IMR-90 (cell line): ENCODE measurements around the gene RAD51B. TPM values are rescaled to one million over a fixed set of nuclear protein-coding genes. Genes with fewer than 3 reads are reported as not detected.

ENCODE experiments used
- ATAC-seq: fragments of 200-7000 bp; cut with Tn5 transposase; 2 replicates; pipeline ENCODE4 v1.9.1; 2020; ENCODE audit warnings: low read depth, mild to moderate bottlenecking, moderate library complexity
- BruUV-seq: library from RNA; stranded (reverse); fragments of 400-500 nt; replicated peaks from 2 replicates; lab custom pipeline; 2021; lab: Mats Ljungman, UMichigan
- CTCF ChIA-PET: fragments of 300-600 bp; formaldehyde crosslinking; extraction: SDS; loops from one replicate; lab custom pipeline; 2021; ENCODE audit warnings: antibody characterized with exemption; lab: Yijun Ruan, JAX
- POLR2A ChIA-PET: fragments of 300-600 bp; sonication (Branson Sonifier 250); formaldehyde crosslinking; loops from one replicate; lab custom pipeline; 2022; ENCODE audit warnings: antibody characterized with exemption; ENCODE audit not compliant: unreplicated experiment; lab: Charles Lee
- DNase-seq: peaks from one replicate; pipeline ENCODE4 v3.0.0; 2013
- H2AFZ ChIP-seq: replicated peaks from 2 replicates; pipeline ENCODE3; 2013; ENCODE audit warnings: low read length, mild to moderate bottlenecking; ENCODE audit not compliant: poor library complexity
- H2AK5ac ChIP-seq: 2 replicates; pipeline ENCODE4 v1.6.1; 2013; ENCODE audit warnings: low read depth, low read length, inconsistent platforms
- H2AK9ac ChIP-seq: replicated peaks from 2 replicates; pipeline ENCODE3; 2013; ENCODE audit warnings: mild to moderate bottlenecking, low read depth, low read length, moderate library complexity; ENCODE audit not compliant: poor library complexity
- H2BK120ac ChIP-seq: 2 replicates; pipeline ENCODE4 v1.6.1; 2013; ENCODE audit warnings: low read depth, low read length, inconsistent platforms
- H2BK15ac ChIP-seq: 3 replicates; pipeline ENCODE4 v1.6.1; 2013; ENCODE audit warnings: low read depth, low read length, inconsistent platforms
- H2BK20ac ChIP-seq: 2 replicates; pipeline ENCODE4 v1.6.1; 2013; ENCODE audit warnings: low read depth, mild to moderate bottlenecking, inconsistent platforms, low read length, moderate library complexity
- H2BK5ac ChIP-seq: 2 replicates; pipeline ENCODE4 v1.6.1; 2013; ENCODE audit warnings: mild to moderate bottlenecking, low read depth, low read length, inconsistent platforms; ENCODE audit not compliant: poor library complexity, severe bottlenecking
- H3K14ac ChIP-seq: replicated peaks from 2 replicates; pipeline ENCODE4 v1.6.1; 2013; ENCODE audit warnings: low read depth, low read length, inconsistent platforms
- H3K18ac ChIP-seq: 2 replicates; pipeline ENCODE4 v1.6.1; 2013; ENCODE audit warnings: low read depth, low read length, control low read depth
- H3K23ac ChIP-seq: 2 replicates; pipeline ENCODE4 v1.6.1; 2013; ENCODE audit warnings: low read depth, low read length, inconsistent platforms
- H3K27ac ChIP-seq: 2 replicates; pipeline ENCODE4 v1.5.1; 2013; ENCODE audit warnings: mild to moderate bottlenecking, control low read depth, low read length; ENCODE audit not compliant: insufficient read depth
- H3K27me3 ChIP-seq: 2 replicates; pipeline ENCODE4 v1.6.1; 2013; ENCODE audit warnings: low read length; ENCODE audit not compliant: control insufficient read depth, insufficient read depth
- H3K36me3 ChIP-seq: 2 replicates; pipeline ENCODE4 v1.6.1; 2013; ENCODE audit warnings: low read length, mixed read lengths; ENCODE audit not compliant: control insufficient read depth, insufficient read depth
- H3K4ac ChIP-seq: 2 replicates; pipeline ENCODE4 v1.6.1; 2013; ENCODE audit warnings: low read depth, low read length, inconsistent platforms
- H3K4me1 ChIP-seq: 2 replicates; pipeline ENCODE4 v1.6.1; 2013; ENCODE audit warnings: low read length, mixed read lengths; ENCODE audit not compliant: control insufficient read depth, insufficient read depth
- H3K4me2 ChIP-seq: 2 replicates; pipeline ENCODE4 v1.6.1; 2013; ENCODE audit warnings: low read depth, mild to moderate bottlenecking, control low read depth, low read length, moderate library complexity
- H3K4me3 ChIP-seq: 2 replicates; pipeline ENCODE4 v1.5.1; 2013; ENCODE audit warnings: low read depth, mild to moderate bottlenecking, control low read depth, low read length, moderate library complexity; ENCODE audit not compliant: insufficient read depth
- H3K56ac ChIP-seq: 2 replicates; pipeline ENCODE4 v1.6.1; 2013; ENCODE audit warnings: low read length, inconsistent platforms; ENCODE audit not compliant: insufficient read depth; ENCODE audit errors: extremely low read depth
- H3K79me1 ChIP-seq, 2 experiments: 2 replicates each; pipeline ENCODE4 v1.6.1; 2013; ENCODE audit warnings: low read length in 2 of 2, inconsistent platforms in 1 of 2, low read depth in 1 of 2
- H3K9ac ChIP-seq: 2 replicates; pipeline ENCODE4 v1.6.1; 2013; ENCODE audit warnings: low read depth, low read length, control low read depth
- H3K9me1 ChIP-seq: 2 replicates; pipeline ENCODE4 v1.6.1; 2013; ENCODE audit warnings: low read length, inconsistent platforms; ENCODE audit not compliant: insufficient read depth
- H3K9me3 ChIP-seq: 2 replicates; pipeline ENCODE4 v1.6.1; 2013; ENCODE audit warnings: low read length; ENCODE audit not compliant: control insufficient read depth, insufficient read depth
- H4K20me1 ChIP-seq: 2 replicates; pipeline ENCODE4 v1.6.1; 2013; ENCODE audit warnings: low read length, inconsistent platforms; ENCODE audit not compliant: insufficient read depth
- H4K5ac ChIP-seq: 2 replicates; pipeline ENCODE4 v1.6.1; 2013; ENCODE audit warnings: mild to moderate bottlenecking, low read depth, low read length, control low read depth
- H4K8ac ChIP-seq, 2 experiments: 2 replicates each; pipeline ENCODE4 v1.6.1; 2013; ENCODE audit warnings: low read depth in 2 of 2, low read length in 2 of 2, control low read depth in 1 of 2, inconsistent platforms in 1 of 2
- H4K91ac ChIP-seq: 2 replicates; pipeline ENCODE4 v1.6.1; 2013; ENCODE audit warnings: low read depth, low read length, inconsistent platforms; ENCODE audit not compliant: insufficient read depth
- FOS ChIP-seq: fragments of 150-350 bp; IDR thresholded peaks from 2 replicates; pipeline ENCODE4 v1.6.1; 2016; ENCODE audit warnings: low read depth, low read length
- MXI1 ChIP-seq: IDR thresholded peaks from 2 replicates; pipeline ENCODE4 v1.6.1; 2012; ENCODE audit warnings: low read depth, mild to moderate bottlenecking, low read length, moderate library complexity, borderline replicate concordance
- RCOR1 ChIP-seq: IDR thresholded peaks from 2 replicates; pipeline ENCODE4 v1.6.1; 2012; ENCODE audit warnings: mild to moderate bottlenecking, low read length, improper control_type of control experiment; ENCODE audit not compliant: insufficient replicate concordance
- WGBS, 2 experiments: methylation state at CpG; one replicate each; pipeline versions ENCODE4 v1.1.5 to v1.1.7; 2013; ENCODE audit warnings: missing lambda C conversion rate in 2 of 2; ENCODE audit not compliant: insufficient read length in 1 of 2; ENCODE audit errors: extremely low coverage in 2 of 2; 5-methylcytosine and 5-hydroxymethylcytosine counted together
- dilution Hi-C: fragments of 300-500 bp; cut with HindIII; formaldehyde crosslinking; loops from one replicate; pipeline ENCODE4 v1.14.3; 2018; ENCODE audit warnings: low sequenced_read_pairs; ENCODE audit not compliant: unreplicated experiment
- in situ Hi-C: fragments of 300-500 bp; cut with MboI; formaldehyde crosslinking; loops from 3 replicates; pipeline ENCODE4 v1.14.3; 2019; ENCODE audit warnings: low sequenced_read_pairs, inconsistent platforms, mixed read lengths
- intact Hi-C: fragments of 100-400 bp; cut with micrococcal nuclease; formaldehyde crosslinking; loops from 2 replicates; pipeline ENCODE4 v1.10.0; 2022
- polyA plus RNA-seq, 3 experiments: library from polyadenylated mRNA; depleted of rRNA; stranded (reverse); fragments of >200 nt; gene quantifications; 2 replicates each; pipeline ENCODE4 v1.2.3, GENCODE V29; 2012; ENCODE audit warnings: low replicate concordance in 1 of 3
- total RNA-seq: library from RNA; depleted of rRNA; stranded (reverse); fragments of >200 nt; gene quantifications from 2 replicates; pipeline ENCODE4 v1.2.3, GENCODE V29; 2012

RAD51B gene
- total and polyA plus RNA-seq, 2 of the 4 experiments (the other 2 are of a cell fraction), result 5.1 to 18.8 TPM

GRCh38 chr14:68552602-68553001, 733.0 kb downstream of the RAD51B start:
- ChIA-PET CTCF (no interaction called here), POLR2A (no interaction called here)
- H3K4me2 ChIP-seq, result no peak overlapping the region
- no peak overlapping the region for H2BK20ac ChIP-seq
- H4K8ac ChIP-seq, result no peak overlapping the region
- peaks cover 0 to 11% of the 10 kb centered on the region in 2 experiments; a peak in 1 of 4 replicates for H3K79me1 ChIP-seq
- no peak overlapping the region for H4K5ac ChIP-seq
- H4K91ac ChIP-seq, result no peak overlapping the region
- in situ Hi-C loops (no loop called here), dilution Hi-C loops (no loop called here), intact Hi-C loops (no loop called here)
- no peak overlapping the region for H3K23ac ChIP-seq
- no peak overlapping the region; the same call in 1 of the 2 replicates for H3K4ac ChIP-seq
- no peaks in the 10 kb centered on the region for H3K27me3 ChIP-seq
- H3K14ac ChIP-seq, result no peak overlapping the region
- DNase-seq (peak; percentile 20), ATAC-seq (no peak)
- TF ChIP-seq RCOR1 (no peak), MXI1 (no peak), FOS (no peak)
- no peak overlapping the region for H2BK15ac ChIP-seq
- H2AK5ac ChIP-seq, result no peak overlapping the region
- H3K9ac ChIP-seq, result no peak overlapping the region
- no peak overlapping the region for H3K56ac ChIP-seq
- no peaks in the 10 kb centered on the region for H3K36me3 ChIP-seq
- no peaks in the 10 kb centered on the region for H4K20me1 ChIP-seq
- H2BK5ac ChIP-seq, result no peak overlapping the region
- WGBS, 2 experiments, result no CpG with 5 or more reads among the region's 2 CpGs
- no TSS peak for BruUV-seq
- no peak overlapping the region for H3K4me3 ChIP-seq
- no peak overlapping the region for H3K27ac ChIP-seq
- no peak overlapping the region for H2AK9ac ChIP-seq
- no peak overlapping the region for H3K18ac ChIP-seq
- H3K4me1 ChIP-seq, result peaks cover 29% of the 10 kb centered on the region
- no peak overlapping the region for H2BK120ac ChIP-seq
- no peaks in the 10 kb centered on the region for H3K9me3 ChIP-seq
- peaks cover 24% of the 10 kb centered on the region for H3K9me1 ChIP-seq
- H2AFZ ChIP-seq, result no peak overlapping the region
